HUES64 (cell line): ENCODE data around the gene IRGQ.

ENCODE experiments used
- H3K27ac ChIP-seq: 2 replicates; pipeline ENCODE4 v1.7.0; 2013; ENCODE audit warnings: low read depth, low read length, inconsistent platforms
- H3K27me3 ChIP-seq: 2 replicates; pipeline ENCODE4 v1.6.1; 2013; ENCODE audit warnings: mild to moderate bottlenecking, low read length; ENCODE audit not compliant: insufficient read depth
- H3K36me3 ChIP-seq: 2 replicates; pipeline ENCODE4 v1.6.1; 2013; ENCODE audit warnings: mild to moderate bottlenecking, low read length; ENCODE audit not compliant: insufficient read depth
- H3K4me1 ChIP-seq: 2 replicates; pipeline ENCODE4 v1.6.1; 2013; ENCODE audit warnings: mild to moderate bottlenecking, low read length, moderate library complexity; ENCODE audit not compliant: insufficient read depth
- H3K4me3 ChIP-seq: 2 replicates; pipeline ENCODE4 v1.5.1; 2013; ENCODE audit warnings: mild to moderate bottlenecking, low read length, moderate library complexity
- H3K9ac ChIP-seq: 2 replicates; pipeline ENCODE4 v1.6.1; 2013; ENCODE audit warnings: mild to moderate bottlenecking, low read depth, low read length
- H3K9me3 ChIP-seq: 2 replicates; pipeline ENCODE4 v1.6.1; 2013; ENCODE audit warnings: low read depth, low read length; ENCODE audit not compliant: insufficient read depth
- WGBS: fragments of 150-250, 120-280 bp; methylation state at CpG from one replicate; pipeline ENCODE4 v1.1.7; 2013; ENCODE audit warnings: missing lambda C conversion rate; 5-methylcytosine and 5-hydroxymethylcytosine counted together

The IRGQ gene

GRCh38 chr19:43564800-43565199, 31.1 kb downstream of the IRGQ start:
- Histone ChIP-seq H3K4me3 (no peak overlapping the region), H3K9ac (no peak overlapping the region), H3K9me3 (no peaks in the 10 kb centered on the region), H3K27me3 (no peaks in the 10 kb centered on the region), H3K27ac (no peak overlapping the region), H3K36me3 (peaks cover 16% of the 10 kb centered on the region; the same call in 1 of the 2 replicates), H3K4me1 (no peaks in the 10 kb centered on the region)
- 94% methylated on average over 9 of the region's 9 CpGs for WGBS

DNA sequence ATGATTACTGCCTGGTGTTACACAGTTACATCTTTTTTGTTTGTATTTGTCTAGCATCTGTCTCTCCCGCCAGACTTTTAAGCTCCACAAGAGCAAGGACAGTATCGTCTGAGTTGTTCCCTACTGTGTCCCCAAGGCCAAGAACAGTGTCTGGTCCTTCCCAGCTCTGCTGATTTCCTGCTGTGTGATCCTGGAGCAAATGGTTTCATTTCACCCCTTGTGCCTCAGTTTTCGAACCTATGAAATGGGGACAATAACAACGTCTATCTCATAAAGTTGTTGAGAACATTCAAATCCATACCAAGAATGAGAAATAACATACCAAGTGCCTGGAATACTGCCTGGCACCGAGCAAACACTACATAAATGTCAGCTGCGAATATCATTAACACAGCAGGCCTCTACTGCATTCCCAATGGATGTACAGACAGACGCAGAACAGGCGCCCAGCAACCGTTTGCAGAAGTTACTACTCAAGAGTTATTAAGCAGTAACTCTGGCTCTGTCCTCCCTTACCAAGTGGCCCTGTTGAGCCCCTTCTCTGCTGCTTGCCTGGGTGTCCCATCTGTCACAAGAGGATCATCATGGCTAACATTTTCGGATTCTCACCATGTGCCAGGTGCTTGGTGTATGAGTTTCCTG, 32.0 kb downstream of the IRGQ start:
- no peak overlapping the region for H3K4me3 ChIP-seq
- no peak overlapping the region for H3K9ac ChIP-seq
- 84% methylated on average over 10 of the region's 10 CpGs for WGBS
- H3K36me3 ChIP-seq: peaks cover 20% of the 10 kb centered on the region; the same call in 1 of the 2 replicates
- no peak overlapping the region for H3K27ac ChIP-seq
- H3K4me1 ChIP-seq: no peaks in the 10 kb centered on the region
- H3K27me3 ChIP-seq: no peaks in the 10 kb centered on the region
- H3K9me3 ChIP-seq: no peaks in the 10 kb centered on the region

DNA sequence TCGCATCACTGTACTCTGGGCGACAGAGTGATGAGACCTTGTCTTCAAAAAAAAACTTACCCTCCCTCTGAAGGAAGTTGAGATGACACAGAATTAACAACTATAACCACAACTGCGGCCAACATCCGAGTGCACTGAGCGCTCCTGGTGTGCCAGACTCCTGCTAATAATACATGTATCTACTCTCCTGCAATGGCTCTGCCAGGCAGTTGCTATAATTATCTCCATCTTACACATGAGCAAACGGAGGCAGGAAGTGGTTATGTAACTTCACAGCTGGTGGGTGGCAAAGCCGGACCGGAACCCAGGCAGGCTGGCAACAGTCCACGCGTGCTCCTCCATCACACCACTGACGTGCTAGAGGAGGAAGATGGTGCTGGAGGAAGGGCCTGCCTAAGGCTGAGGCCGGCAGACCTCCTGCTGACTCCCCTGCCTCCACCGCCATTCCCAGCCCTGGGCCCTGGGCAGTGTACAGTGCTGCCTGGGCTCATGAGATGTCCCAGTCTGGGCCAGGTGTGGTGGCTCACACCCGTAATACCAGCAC, 33.2 kb downstream of the IRGQ start:
- Histone ChIP-seq H3K27ac (no peak overlapping the region), H3K27me3 (no peaks in the 10 kb centered on the region), H3K4me3 (no peak overlapping the region), H3K4me1 (no peaks in the 10 kb centered on the region), H3K36me3 (peaks cover 27% of the 10 kb centered on the region; the same call in 1 of the 2 replicates), H3K9me3 (no peaks in the 10 kb centered on the region), H3K9ac (no peak overlapping the region)
- whole genome bisulfite sequencing: 96% methylated on average over 14 of the region's 14 CpGs

GRCh38 chr19:43562226-43562697, 33.7 kb downstream of the IRGQ start:
- no peak overlapping the region for H3K27ac ChIP-seq
- H3K36me3 ChIP-seq: peaks cover 28% of the 10 kb centered on the region; the same call in 1 of the 2 replicates
- 97% methylated on average over 6 of the region's 6 CpGs for WGBS
- no peaks in the 10 kb centered on the region for H3K9me3 ChIP-seq
- no peak overlapping the region for H3K9ac ChIP-seq
- no peaks in the 10 kb centered on the region for H3K27me3 ChIP-seq
- H3K4me1 ChIP-seq: no peaks in the 10 kb centered on the region
- no peak overlapping the region for H3K4me3 ChIP-seq

GRCh38 chr19:43561139-43561970, 34.6 kb downstream of the IRGQ start:
- Histone ChIP-seq H3K27me3 (no peaks in the 10 kb centered on the region), H3K9ac (no peak overlapping the region), H3K9me3 (no peaks in the 10 kb centered on the region), H3K27ac (no peak overlapping the region), H3K4me1 (no peaks in the 10 kb centered on the region), H3K36me3 (peaks cover 28% of the 10 kb centered on the region; the same call in 1 of the 2 replicates), H3K4me3 (no peak overlapping the region)
- WGBS: 95% methylated on average over 12 of the region's 12 CpGs

DNA sequence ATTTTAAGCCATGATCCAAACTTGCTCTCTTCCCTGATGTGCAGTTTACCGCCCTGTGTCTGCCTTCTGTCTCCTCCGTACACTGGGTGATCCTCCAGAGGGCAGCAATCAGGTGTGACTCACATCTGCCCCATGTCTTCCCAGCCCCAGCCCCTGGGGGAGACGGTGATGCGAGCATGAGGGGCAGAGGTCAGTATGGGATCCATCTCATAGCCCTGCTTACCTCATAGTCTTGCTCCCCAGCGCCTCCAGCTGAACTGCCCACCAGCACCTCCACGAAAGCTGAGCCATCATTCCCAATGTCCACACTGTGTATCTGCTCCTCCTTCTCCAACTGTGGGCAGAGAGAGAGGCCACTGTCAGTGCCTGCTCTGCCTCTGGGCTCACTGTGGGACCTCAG, 35.2 kb downstream of the IRGQ start:
- H3K4me3 ChIP-seq: no peak overlapping the region
- no peaks in the 10 kb centered on the region for H3K27me3 ChIP-seq
- H3K27ac ChIP-seq: no peak overlapping the region
- no peak overlapping the region for H3K9ac ChIP-seq
- H3K4me1 ChIP-seq: no peaks in the 10 kb centered on the region
- 89% methylated on average over 6 of the region's 6 CpGs for WGBS
- no peaks in the 10 kb centered on the region for H3K9me3 ChIP-seq
- peaks cover 31% of the 10 kb centered on the region; the same call in 1 of the 2 replicates for H3K36me3 ChIP-seq

DNA sequence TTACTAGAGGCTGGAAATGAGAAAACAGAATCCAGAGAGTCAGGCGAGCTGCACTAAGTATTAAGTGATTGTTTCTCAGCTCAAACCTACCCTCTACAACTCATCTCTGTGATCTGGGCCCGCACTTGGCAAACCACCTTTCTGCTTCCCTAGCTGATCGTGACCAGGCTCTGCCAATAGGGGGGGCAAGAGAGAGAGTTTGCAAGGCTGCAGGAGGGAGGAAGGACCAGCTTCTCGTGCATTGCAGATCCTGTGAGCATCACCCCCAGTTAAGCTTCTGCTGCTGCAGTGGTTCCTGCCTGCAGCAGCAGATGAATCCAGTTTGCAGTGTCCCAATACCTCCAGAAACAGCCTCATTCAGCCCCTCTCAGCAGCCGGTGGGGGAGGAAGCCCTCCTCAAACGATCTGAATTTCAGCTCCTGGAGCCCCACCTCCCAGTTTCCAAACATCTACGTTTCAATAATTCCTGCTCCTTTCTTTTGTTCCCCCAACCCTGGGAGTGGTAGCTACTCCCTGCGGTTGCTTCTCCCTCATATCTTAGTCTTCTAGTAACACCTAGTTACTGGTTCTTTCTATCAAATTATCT, 40.7 kb downstream of the IRGQ start:
- no peaks in the 10 kb centered on the region for H3K27me3 ChIP-seq
- peaks cover 57% of the 10 kb centered on the region for H3K36me3 ChIP-seq
- H3K4me1 ChIP-seq: no peaks in the 10 kb centered on the region
- no peak overlapping the region for H3K27ac ChIP-seq
- no peak overlapping the region for H3K9ac ChIP-seq
- 42% methylated on average over 8 of the region's 8 CpGs for WGBS
- H3K4me3 ChIP-seq: no peak overlapping the region
- no peaks in the 10 kb centered on the region for H3K9me3 ChIP-seq

DNA sequence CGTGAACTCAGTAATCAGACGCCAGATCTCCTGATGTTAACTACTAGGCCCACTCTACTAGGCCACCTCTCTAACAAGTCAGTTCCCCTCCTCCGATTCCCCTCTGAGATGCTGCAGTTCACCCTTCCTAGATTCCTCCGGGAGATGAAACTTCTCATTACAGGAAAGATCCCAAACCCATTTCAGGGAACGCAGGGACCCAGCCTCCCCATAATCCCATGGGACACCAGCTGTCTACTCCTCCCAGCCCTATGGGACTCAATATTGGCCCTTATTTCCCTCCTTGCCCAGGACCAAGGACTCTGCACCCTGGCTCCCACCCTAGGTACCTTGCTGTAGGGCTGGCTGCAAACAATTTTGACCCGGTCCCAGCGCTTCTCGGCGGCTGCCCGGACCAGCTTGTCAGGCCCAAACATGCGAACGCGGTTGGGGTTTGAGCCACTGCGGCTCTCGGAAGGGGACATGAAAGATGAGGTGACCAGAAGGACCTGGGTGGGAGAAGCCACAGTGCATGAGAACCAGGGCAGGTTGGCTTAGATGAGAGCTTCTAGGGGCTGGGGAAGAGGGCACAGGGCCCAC, 41.5 kb downstream of the IRGQ start:
- WGBS: 96% methylated on average over 15 of the region's 15 CpGs
- Histone ChIP-seq H3K27ac (no peak overlapping the region; the same call in 1 of the 2 replicates), H3K27me3 (no peaks in the 10 kb centered on the region), H3K9me3 (no peaks in the 10 kb centered on the region), H3K4me1 (no peaks in the 10 kb centered on the region), H3K4me3 (no peak overlapping the region), H3K9ac (no peak overlapping the region), H3K36me3 (peaks cover 60% of the 10 kb centered on the region)

- WGBS: 96% methylated on average over 4 of the region's 4 CpGs
- H3K4me1 ChIP-seq: no peaks in the 10 kb centered on the region
- no peak overlapping the region for H3K27ac ChIP-seq
- no peak overlapping the region for H3K9ac ChIP-seq
- H3K27me3 ChIP-seq: no peaks in the 10 kb centered on the region
- peaks cover 62% of the 10 kb centered on the region for H3K36me3 ChIP-seq
- no peak overlapping the region for H3K4me3 ChIP-seq
- H3K9me3 ChIP-seq: no peaks in the 10 kb centered on the region
These were observed 42.3 kb downstream of the IRGQ start for GRCh38 chr19:43553656-43554055.

GRCh38 chr19:43552616-43553015, 43.3 kb downstream of the IRGQ start:
- no peaks in the 10 kb centered on the region for H3K4me1 ChIP-seq
- 91% methylated on average over 2 of the region's 3 CpGs for WGBS
- H3K27ac ChIP-seq: no peak overlapping the region
- H3K4me3 ChIP-seq: no peak overlapping the region
- no peaks in the 10 kb centered on the region for H3K27me3 ChIP-seq
- H3K9ac ChIP-seq: no peak overlapping the region
- H3K36me3 ChIP-seq: peaks cover 57% of the 10 kb centered on the region
- H3K9me3 ChIP-seq: no peaks in the 10 kb centered on the region

DNA sequence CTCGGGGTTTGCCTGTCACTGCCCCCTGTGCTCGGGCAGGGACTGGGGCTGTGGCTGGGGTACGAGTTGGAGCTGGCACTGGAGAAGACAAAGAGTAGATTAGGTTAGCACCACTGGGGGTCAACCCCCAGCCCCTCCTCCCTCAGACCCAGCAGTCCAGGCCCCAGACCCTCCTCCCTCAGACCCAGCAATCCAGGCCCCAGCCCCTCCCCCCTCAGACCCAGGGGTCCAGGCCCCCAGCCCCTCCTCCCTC, 43.8 kb downstream of the IRGQ start:
- Histone ChIP-seq H3K9me3 (no peaks in the 10 kb centered on the region), H3K4me3 (no peak overlapping the region), H3K4me1 (no peaks in the 10 kb centered on the region), H3K9ac (no peak overlapping the region), H3K27me3 (no peaks in the 10 kb centered on the region), H3K36me3 (peaks cover 57% of the 10 kb centered on the region), H3K27ac (no peak overlapping the region)
- WGBS: 96% methylated on average over 3 of the region's 3 CpGs
